CD14-positive monocyte (primary cell): ENCODE measurements around the gene POFUT2. TPM values are rescaled to one million over a fixed set of nuclear protein-coding genes. Genes with fewer than 3 reads are reported as not detected.
A peak's percentile ranks its signal among the peaks of the same experiment; 100 is the strongest.

Experiments
- DNase-seq, 3 donors: peaks; one replicate each; pipeline ENCODE4 v3.0.0-alpha.2; 2011 to 2022
- H2AFZ ChIP-seq: 2 replicates; pipeline ENCODE4 v1.6.0; 2012; ENCODE audit warnings: mild to moderate bottlenecking, low read depth, low read length, inconsistent platforms; ENCODE audit not compliant: insufficient read depth, poor library complexity, severe bottlenecking
- H3K27ac ChIP-seq, 2 donors: 1 replicate in 1 of 2; 2 replicates in 1 of 2; pipeline ENCODE4 v1.5.1; 2012 to 2013; ENCODE audit warnings: low read length in 2 of 2, control low read depth in 1 of 2, inconsistent platforms in 1 of 2, low read depth in 1 of 2, mild to moderate bottlenecking in 1 of 2
- H3K27me3 ChIP-seq, 2 donors: one replicate each; pipeline versions ENCODE4 v1.6.0 to v1.6.1; 2011 to 2013; ENCODE audit warnings: low read length in 2 of 2; ENCODE audit not compliant: control insufficient read depth in 2 of 2, insufficient read depth in 2 of 2
- H3K36me3 ChIP-seq, 2 donors: replicated peaks in 1 of 2; 1 replicate in 1 of 2; 2 replicates in 1 of 2; pipeline versions ENCODE4 v1.5.1 to v1.6.1; 2012 to 2013; ENCODE audit warnings: low read length in 2 of 2, control low read depth in 1 of 2, inconsistent platforms in 1 of 2, mild to moderate bottlenecking in 1 of 2; ENCODE audit not compliant: insufficient read depth in 2 of 2, control insufficient read depth in 1 of 2
- H3K4me1 ChIP-seq, 2 donors: 1 replicate in 1 of 2; 2 replicates in 1 of 2; pipeline versions ENCODE4 v1.5.1 to v1.6.1; 2012 to 2013; ENCODE audit warnings: low read length in 2 of 2, control low read depth in 1 of 2, inconsistent platforms in 1 of 2, mild to moderate bottlenecking in 1 of 2, moderate library complexity in 1 of 2; ENCODE audit not compliant: insufficient read depth in 2 of 2, control insufficient read depth in 1 of 2
- H3K4me2 ChIP-seq: replicated peaks from 2 replicates; pipeline ENCODE3; 2012; ENCODE audit warnings: low read length, moderate library complexity, mild to moderate bottlenecking; ENCODE audit not compliant: poor library complexity, severe bottlenecking; ENCODE audit errors: extremely low read depth
- H3K4me3 ChIP-seq, 3 experiments: fragments of 200-600 bp in 1 of 3; sonication (generic) in 1 of 3; replicated peaks in 1 of 3; 1 replicate in 2 of 3; 2 replicates in 1 of 3; pipeline ENCODE4 v1.5.1; 2011 to 2013; ENCODE audit warnings: low read length in 3 of 3, mild to moderate bottlenecking in 3 of 3, control low read depth in 2 of 3, low read depth in 2 of 3, inconsistent platforms in 1 of 3, moderate library complexity in 1 of 3
- H3K79me2 ChIP-seq: 2 replicates; pipeline ENCODE4 v1.6.0; 2012; ENCODE audit warnings: mild to moderate bottlenecking, control low read depth, inconsistent platforms, low read length, moderate library complexity; ENCODE audit not compliant: insufficient read depth
- H3K9ac ChIP-seq: 2 replicates; pipeline ENCODE4 v1.6.0; 2017; ENCODE audit warnings: low read length, mild to moderate bottlenecking; ENCODE audit not compliant: insufficient read depth, poor library complexity, severe bottlenecking
- H3K9me3 ChIP-seq, 2 donors: replicated peaks in 1 of 2; 1 replicate in 1 of 2; 2 replicates in 1 of 2; pipeline versions ENCODE4 v1.5.1 to v1.6.1; 2012 to 2013; ENCODE audit warnings: low read length in 2 of 2, control low read depth in 1 of 2; ENCODE audit not compliant: control insufficient read depth in 1 of 2, insufficient read depth in 1 of 2
- H4K20me1 ChIP-seq: 2 replicates; pipeline ENCODE4 v1.6.0; 2012; ENCODE audit warnings: mild to moderate bottlenecking, low read length, control low read depth, moderate library complexity; ENCODE audit not compliant: insufficient read depth
- H3K27ac Mint-ChIP-seq, 7 donors: one replicate each; pipeline ENCODE4 v1.8.0; 2020; ENCODE audit warnings: mild to moderate bottlenecking in 7 of 7, mixed read lengths in 7 of 7, moderate library complexity in 6 of 7, inconsistent platforms in 2 of 7
- H3K27me3 Mint-ChIP-seq, 3 donors: one replicate each; pipeline ENCODE4 v1.8.0; 2021 to 2022; ENCODE audit warnings: low read depth in 3 of 3, mild to moderate bottlenecking in 3 of 3, mixed read lengths in 3 of 3, moderate library complexity in 3 of 3, inconsistent platforms in 1 of 3
- H3K36me3 Mint-ChIP-seq, 2 donors: one replicate each; pipeline ENCODE4 v1.8.0; 2020; ENCODE audit warnings: mixed read lengths in 2 of 2, inconsistent platforms in 1 of 2, mild to moderate bottlenecking in 1 of 2
- H3K4me1 Mint-ChIP-seq: one replicate; pipeline ENCODE4 v1.8.0; 2020; ENCODE audit warnings: mild to moderate bottlenecking, mixed read lengths
- H3K4me3 Mint-ChIP-seq, 2 donors: one replicate each; pipeline ENCODE4 v1.8.0; 2020; ENCODE audit warnings: mild to moderate bottlenecking in 2 of 2, mixed read lengths in 2 of 2, moderate library complexity in 1 of 2
- H3K9me3 Mint-ChIP-seq, 7 donors: one replicate each; pipeline ENCODE4 v1.8.0; 2020 to 2022; ENCODE audit warnings: mixed read lengths in 7 of 7, mild to moderate bottlenecking in 6 of 7, moderate library complexity in 6 of 7, inconsistent platforms in 2 of 7
- WGBS: methylation state at CpG from one replicate; pipeline ENCODE4 v1.1.5; 2013; ENCODE audit warnings: missing lambda C conversion rate; ENCODE audit not compliant: insufficient coverage; 5-methylcytosine and 5-hydroxymethylcytosine counted together
- intact Hi-C, 2 donors: fragments of 100-400 bp; cut with micrococcal nuclease; formaldehyde crosslinking; loops; one replicate each; pipeline versions ENCODE4 v1.15.0 to v1.15.1; 2023
- polyA plus RNA-seq, 3 donors: library from polyadenylated mRNA; depleted of rRNA in 1 of 3; unstranded in 2 of 3; stranded (reverse) in 1 of 3; fragments of 300-500 nt in 2 of 3; fragments of >200 nt in 1 of 3; fragmentation: Illumina TruSeq in 2 of 3; gene quantifications; 1 replicate in 2 of 3; 2 replicates in 1 of 3; pipeline ENCODE4 v1.2.3, GENCODE V29; 2012 to 2021
- TF ChIP-seq, protein P1 (sequence below): fragments of 200-600 bp; IDR thresholded peaks from one replicate; pipeline ENCODE4 v1.8.0; 2022; ENCODE audit warnings: antibody characterized with exemption, mild to moderate bottlenecking

The POFUT2 gene
- polyA plus RNA-seq, 3 donors, result 1.8 to 21.3 (median 2.8) TPM

DNA sequence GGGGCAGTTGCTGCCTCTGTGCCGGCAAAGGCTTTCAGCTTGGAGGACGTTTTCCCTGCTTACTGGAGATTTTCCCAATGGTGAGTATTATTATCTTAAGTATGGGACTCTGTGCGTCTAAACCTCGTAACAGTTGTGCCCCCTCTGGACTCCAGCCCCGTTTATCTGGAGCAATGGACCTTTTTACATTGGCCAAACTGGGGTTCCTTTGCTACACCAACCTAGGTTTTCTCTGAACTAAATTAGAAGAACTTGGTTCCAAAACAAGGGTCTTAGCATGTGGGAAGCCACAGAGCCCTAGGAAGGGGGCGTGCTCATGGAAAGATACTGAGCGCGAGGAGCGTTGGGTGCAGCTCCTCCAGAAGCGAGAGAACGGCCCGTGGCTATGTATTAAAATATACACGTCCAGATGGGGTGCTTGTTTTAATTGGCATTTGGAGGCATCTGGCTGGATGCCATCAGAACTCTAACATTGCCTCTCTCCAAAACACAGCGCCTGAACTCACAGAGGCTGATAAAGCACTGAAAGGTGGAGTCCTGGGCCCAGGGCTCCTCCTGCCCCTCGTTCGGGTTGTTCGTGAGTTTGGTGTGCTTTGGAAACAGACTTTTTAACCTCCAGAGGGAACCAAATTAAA, 28.4 kb downstream of the POFUT2 start:
- no peak for DNase-seq
- WGBS, result 94% methylated on average over 11 of the region's 17 CpGs
- H3K4me1 Mint-ChIP-seq, result no peaks in the 10 kb centered on the region
- Histone ChIP-seq H3K27me3 (peaks cover 0 to 7% of the 10 kb centered on the region in 2 donors), H4K20me1 (no peaks in the 10 kb centered on the region), H3K4me2 (no peak overlapping the region), H3K9me3 (no peaks in the 10 kb centered on the region), H3K27ac (no peak overlapping the region), H3K79me2 (no peaks in the 10 kb centered on the region), H3K36me3 (peaks cover 8 to 13% of the 10 kb centered on the region in 2 donors), H2AFZ (no peak overlapping the region), H3K4me3 (no peak overlapping the region), H3K4me1 (no peaks in the 10 kb centered on the region), H3K9ac (no peak overlapping the region)
- H3K27ac Mint-ChIP-seq, result no peak overlapping the region
- TF ChIP-seq, protein P1, sequence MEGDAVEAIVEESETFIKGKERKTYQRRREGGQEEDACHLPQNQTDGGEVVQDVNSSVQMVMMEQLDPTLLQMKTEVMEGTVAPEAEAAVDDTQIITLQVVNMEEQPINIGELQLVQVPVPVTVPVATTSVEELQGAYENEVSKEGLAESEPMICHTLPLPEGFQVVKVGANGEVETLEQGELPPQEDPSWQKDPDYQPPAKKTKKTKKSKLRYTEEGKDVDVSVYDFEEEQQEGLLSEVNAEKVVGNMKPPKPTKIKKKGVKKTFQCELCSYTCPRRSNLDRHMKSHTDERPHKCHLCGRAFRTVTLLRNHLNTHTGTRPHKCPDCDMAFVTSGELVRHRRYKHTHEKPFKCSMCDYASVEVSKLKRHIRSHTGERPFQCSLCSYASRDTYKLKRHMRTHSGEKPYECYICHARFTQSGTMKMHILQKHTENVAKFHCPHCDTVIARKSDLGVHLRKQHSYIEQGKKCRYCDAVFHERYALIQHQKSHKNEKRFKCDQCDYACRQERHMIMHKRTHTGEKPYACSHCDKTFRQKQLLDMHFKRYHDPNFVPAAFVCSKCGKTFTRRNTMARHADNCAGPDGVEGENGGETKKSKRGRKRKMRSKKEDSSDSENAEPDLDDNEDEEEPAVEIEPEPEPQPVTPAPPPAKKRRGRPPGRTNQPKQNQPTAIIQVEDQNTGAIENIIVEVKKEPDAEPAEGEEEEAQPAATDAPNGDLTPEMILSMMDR, result no peak
- H3K9me3 Mint-ChIP-seq, result peaks cover 0 to 1% (median 0%) of the 10 kb centered on the region in 7 donors
- no peak overlapping the region for H3K4me3 Mint-ChIP-seq
- H3K36me3 Mint-ChIP-seq, result peaks cover 9 to 12% of the 10 kb centered on the region in 2 donors
- intact Hi-C loops, result no loop called here
- H3K27me3 Mint-ChIP-seq, result peaks cover 7 to 26% (median 12%) of the 10 kb centered on the region in 3 donors

DNA sequence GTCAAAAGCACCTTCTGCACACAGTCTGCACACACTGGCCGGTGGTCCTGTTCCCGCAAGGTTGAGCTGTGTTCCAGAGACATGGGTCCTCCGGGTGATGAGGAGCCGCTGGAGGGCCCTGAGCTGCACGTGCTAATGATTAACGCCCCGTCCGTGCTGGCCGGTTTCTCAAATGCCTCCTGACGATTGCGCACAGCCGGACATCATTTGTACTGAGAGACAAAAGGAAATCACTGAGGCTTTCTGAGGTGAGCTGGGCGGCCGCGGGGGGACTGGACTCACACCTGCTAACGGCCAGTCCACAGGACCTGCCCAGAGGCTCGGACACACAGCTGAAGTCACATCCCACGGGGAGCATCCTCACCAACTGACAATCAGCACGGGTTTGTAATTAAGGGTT, 29.2 kb downstream of the POFUT2 start:
- 95% methylated on average over 19 of the region's 19 CpGs for WGBS
- Mint-ChIP-seq H3K4me3 (no peak overlapping the region), H3K36me3 (peaks cover 2 to 3% of the 10 kb centered on the region in 2 donors), H3K4me1 (no peaks in the 10 kb centered on the region), H3K27ac (peak overlapping the region in 1 of 7 donors; percentile 34), H3K27me3 (peaks cover 9 to 26% (median 12%) of the 10 kb centered on the region in 3 donors), H3K9me3 (peaks cover 0 to 1% (median 0%) of the 10 kb centered on the region in 7 donors)
- no peaks in the 10 kb centered on the region for H3K79me2 ChIP-seq
- H3K27me3 ChIP-seq, result peaks cover 0 to 7% of the 10 kb centered on the region in 2 donors
- H3K36me3 ChIP-seq, result peaks cover 3 to 4% of the 10 kb centered on the region in 2 donors
- DNase-seq, result no peak
- H3K9ac ChIP-seq, result no peak overlapping the region
- no peaks in the 10 kb centered on the region for H3K4me1 ChIP-seq
- no peak overlapping the region for H2AFZ ChIP-seq
- no peak overlapping the region for H3K4me3 ChIP-seq
- H3K27ac ChIP-seq, result no peak overlapping the region
- H4K20me1 ChIP-seq, result no peaks in the 10 kb centered on the region
- no peak overlapping the region for H3K4me2 ChIP-seq
- no peaks in the 10 kb centered on the region for H3K9me3 ChIP-seq
- intact Hi-C loops, result no loop called here
- TF ChIP-seq, protein P1, result no peak
